HG03159 (cell line): ENCODE data around the gene B2M.

Experiments
- ATAC-seq: cut with Tn5 transposase; IDR thresholded peaks from one replicate; pipeline ENCODE4 v1.9.1; 2021; ENCODE audit warnings: mild to moderate bottlenecking, moderate library complexity; ENCODE audit not compliant: unreplicated experiment

Gene B2M

GRCh38 chr15:44765036-44765435 lies 53.7 kb downstream of the B2M start:
- ATAC-seq = no peak
